ENCODE data around the gene ATG14. TPM values are rescaled to one million over a fixed set of nuclear protein-coding genes. Genes with fewer than 3 reads are reported as not detected.

Gene ATG14
- total RNA-seq, 2 donors from 2014 or later = 11.0 to 12.9 TPM

DNA sequence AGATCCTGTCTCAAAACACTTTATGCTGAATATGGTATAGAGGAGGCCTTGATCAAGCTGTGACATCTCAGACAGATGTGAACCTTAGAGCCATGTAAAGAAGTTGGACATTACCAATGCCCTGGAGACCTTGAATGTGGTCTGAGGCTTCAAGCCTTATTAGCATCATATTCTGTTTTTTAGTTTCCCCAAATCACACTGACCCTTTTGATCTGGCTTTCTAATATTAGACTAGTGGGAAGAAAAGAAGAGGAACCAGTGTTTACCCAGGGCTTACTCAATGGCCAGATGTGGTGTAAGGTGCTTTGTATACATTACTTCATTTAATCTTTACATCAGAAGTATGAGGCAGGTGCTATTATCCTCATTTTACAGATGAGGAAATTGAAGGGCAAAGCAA is 39.4 kb upstream of the ATG14 start:
- TF ChIP-seq, protein P1, sequence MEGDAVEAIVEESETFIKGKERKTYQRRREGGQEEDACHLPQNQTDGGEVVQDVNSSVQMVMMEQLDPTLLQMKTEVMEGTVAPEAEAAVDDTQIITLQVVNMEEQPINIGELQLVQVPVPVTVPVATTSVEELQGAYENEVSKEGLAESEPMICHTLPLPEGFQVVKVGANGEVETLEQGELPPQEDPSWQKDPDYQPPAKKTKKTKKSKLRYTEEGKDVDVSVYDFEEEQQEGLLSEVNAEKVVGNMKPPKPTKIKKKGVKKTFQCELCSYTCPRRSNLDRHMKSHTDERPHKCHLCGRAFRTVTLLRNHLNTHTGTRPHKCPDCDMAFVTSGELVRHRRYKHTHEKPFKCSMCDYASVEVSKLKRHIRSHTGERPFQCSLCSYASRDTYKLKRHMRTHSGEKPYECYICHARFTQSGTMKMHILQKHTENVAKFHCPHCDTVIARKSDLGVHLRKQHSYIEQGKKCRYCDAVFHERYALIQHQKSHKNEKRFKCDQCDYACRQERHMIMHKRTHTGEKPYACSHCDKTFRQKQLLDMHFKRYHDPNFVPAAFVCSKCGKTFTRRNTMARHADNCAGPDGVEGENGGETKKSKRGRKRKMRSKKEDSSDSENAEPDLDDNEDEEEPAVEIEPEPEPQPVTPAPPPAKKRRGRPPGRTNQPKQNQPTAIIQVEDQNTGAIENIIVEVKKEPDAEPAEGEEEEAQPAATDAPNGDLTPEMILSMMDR (conservative IDR thresholded peaks at IDR 0.05) = no peak
- H3K27ac ChIP-seq (ENCODE audit: low read depth, low read length) = no peak overlapping the region
- no peak overlapping the region for H3K9ac ChIP-seq (ENCODE audit: extremely low read depth, low read length, poor library complexity, severe bottlenecking)
- no peak overlapping the region for H3K4me3 ChIP-seq (ENCODE audit: low read length)
- H3K36me3 ChIP-seq (ENCODE audit: control insufficient read depth, insufficient read depth, low read length) = no peaks in the 10 kb centered on the region
- Mint-ChIP-seq H3K4me3 (no peak overlapping the region), H3K4me1 (peaks cover 58% of the 10 kb centered on the region), H3K36me3 (ENCODE audit: low read depth) (no peaks in the 10 kb centered on the region), H3K27me3 (ENCODE audit: insufficient read depth) (no peaks in the 10 kb centered on the region), H3K27ac (no peak overlapping the region), H3K9me3 (peaks cover 2% of the 10 kb centered on the region)
- H3K4me1 ChIP-seq (ENCODE audit: control insufficient read depth, insufficient read depth, low read length) = peaks cover 17% of the 10 kb centered on the region
- DNase-seq = no peak
- no peaks in the 10 kb centered on the region for H3K27me3 ChIP-seq (ENCODE audit: control insufficient read depth, insufficient read depth, low read length, poor library complexity, severe bottlenecking)
- H3K9me3 ChIP-seq (ENCODE audit: control insufficient read depth, low read length) = no peaks in the 10 kb centered on the region

DNA sequence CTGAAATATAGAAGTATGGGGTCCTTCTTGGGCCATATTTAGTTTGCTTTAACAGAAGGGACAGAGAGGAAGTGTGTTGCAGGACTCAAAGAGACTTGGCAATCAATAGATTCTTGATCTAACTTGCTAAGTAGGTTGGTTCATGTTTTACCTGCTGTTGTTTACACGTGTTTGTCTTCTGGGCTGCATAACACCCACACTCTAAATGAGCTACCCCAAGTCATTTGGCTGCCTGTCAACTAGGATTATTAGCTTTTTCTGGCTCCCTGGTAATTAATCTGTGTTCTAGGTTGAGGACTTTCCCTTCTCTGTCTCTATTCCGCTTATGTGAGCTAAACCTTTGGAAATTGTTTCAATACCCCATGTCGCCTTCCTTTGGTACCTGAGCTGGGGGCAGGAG is 38.9 kb upstream of the ATG14 start:
- Mint-ChIP-seq H3K4me1 (peaks cover 58% of the 10 kb centered on the region), H3K27me3 (ENCODE audit: insufficient read depth) (no peaks in the 10 kb centered on the region), H3K9me3 (peaks cover 2% of the 10 kb centered on the region), H3K36me3 (ENCODE audit: low read depth) (no peaks in the 10 kb centered on the region), H3K27ac (no peak overlapping the region), H3K4me3 (no peak overlapping the region)
- H3K27me3 ChIP-seq (ENCODE audit: control insufficient read depth, insufficient read depth, low read length, poor library complexity, severe bottlenecking) = no peaks in the 10 kb centered on the region
- peaks cover 17% of the 10 kb centered on the region for H3K4me1 ChIP-seq (ENCODE audit: control insufficient read depth, insufficient read depth, low read length)
- no peak overlapping the region for H3K9ac ChIP-seq (ENCODE audit: extremely low read depth, low read length, poor library complexity, severe bottlenecking)
- no peak overlapping the region for H3K27ac ChIP-seq (ENCODE audit: low read depth, low read length)
- H3K4me3 ChIP-seq (ENCODE audit: low read length) = no peak overlapping the region
- H3K9me3 ChIP-seq (ENCODE audit: control insufficient read depth, low read length) = no peaks in the 10 kb centered on the region
- H3K36me3 ChIP-seq (ENCODE audit: control insufficient read depth, insufficient read depth, low read length) = no peaks in the 10 kb centered on the region
- TF ChIP-seq, protein P1 (conservative IDR thresholded peaks at IDR 0.05) = no peak
- DNase-seq = no peak
- WGBS, 2 experiments (ENCODE audit: insufficient coverage in 1 of 2, insufficient read length in 1 of 2) = 80 to 84% methylated on average over 2 to 3 of the region's 3 CpGs

DNA sequence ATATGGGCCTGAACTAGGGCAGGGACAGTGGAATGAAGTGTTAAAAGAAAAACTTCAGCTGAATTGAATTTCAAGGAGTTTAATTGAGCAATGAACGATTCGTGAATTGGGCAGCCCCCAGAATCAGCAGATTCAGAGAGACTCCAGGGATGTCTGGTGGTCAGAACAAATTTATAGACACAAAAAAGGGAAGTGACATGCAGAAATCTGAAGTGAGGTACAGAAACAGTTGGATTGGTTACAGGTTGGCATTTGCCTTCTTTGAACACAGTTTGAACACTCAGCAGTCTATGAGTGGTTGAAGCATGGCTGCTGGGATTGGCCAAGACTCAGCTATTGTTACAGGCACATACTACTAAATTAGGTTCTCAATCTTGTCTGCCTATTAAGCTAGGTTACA is 38.5 kb upstream of the ATG14 start:
- no peaks in the 10 kb centered on the region for H3K9me3 ChIP-seq (ENCODE audit: control insufficient read depth, low read length)
- H3K9ac ChIP-seq (ENCODE audit: extremely low read depth, low read length, poor library complexity, severe bottlenecking) = no peak overlapping the region
- no peak for DNase-seq
- no peaks in the 10 kb centered on the region for H3K36me3 ChIP-seq (ENCODE audit: control insufficient read depth, insufficient read depth, low read length)
- Mint-ChIP-seq H3K27me3 (ENCODE audit: insufficient read depth) (no peaks in the 10 kb centered on the region), H3K27ac (peak overlapping the region; percentile 2), H3K9me3 (no peaks in the 10 kb centered on the region), H3K4me1 (peaks cover 54% of the 10 kb centered on the region), H3K36me3 (ENCODE audit: low read depth) (no peaks in the 10 kb centered on the region), H3K4me3 (no peak overlapping the region)
- H3K27me3 ChIP-seq (ENCODE audit: control insufficient read depth, insufficient read depth, low read length, poor library complexity, severe bottlenecking) = no peaks in the 10 kb centered on the region
- no peak overlapping the region for H3K27ac ChIP-seq (ENCODE audit: low read depth, low read length)
- TF ChIP-seq, protein P1 (conservative IDR thresholded peaks at IDR 0.05) = no peak
- no peak overlapping the region for H3K4me3 ChIP-seq (ENCODE audit: low read length)
- 92 to 100% methylated on average over 2 of the region's 2 CpGs for WGBS, 2 experiments (ENCODE audit: insufficient coverage in 1 of 2, insufficient read length in 1 of 2)
- peaks cover 17% of the 10 kb centered on the region for H3K4me1 ChIP-seq (ENCODE audit: control insufficient read depth, insufficient read depth, low read length)
